ENCODE results near the gene RABGAP1. TPM values are rescaled to one million over a fixed set of nuclear protein-coding genes. Genes with fewer than 3 reads are reported as not detected.

Gene RABGAP1
- total RNA-seq, 2 experiments from 2014 or later: 16.8 to 46.6 TPM

Small RNA genes within 50 kb of the gene (small RNA-seq; reads per million reads assigned to genes)
- gene GPR21: not detected
- gene RNY1P15: not detected

Other genes starting within 250 kb of the RABGAP1 start
- not detected in 2 replicates for gene OR1L4, start 217.0 kb upstream of the RABGAP1 start, total RNA-seq (2014; rRNA removed; shearing (Covaris generic))
- not detected in 2 replicates for gene OR1L4, start 217.0 kb upstream of the RABGAP1 start, total RNA-seq (2022)
- not detected in 2 replicates for gene OR1L6, start 198.7 kb upstream of the RABGAP1 start, total RNA-seq (2014; rRNA removed; shearing (Covaris generic))
- not detected in 2 replicates for gene OR1L6, start 198.7 kb upstream of the RABGAP1 start, total RNA-seq (2022)
- not detected in 2 replicates for gene OR5C1, start 152.1 kb upstream of the RABGAP1 start, total RNA-seq (2014; rRNA removed; shearing (Covaris generic))
- gene OR5C1, start 152.1 kb upstream of the RABGAP1 start, total RNA-seq (2022): not detected in 2 replicates
- gene OR1K1, start 140.9 kb upstream of the RABGAP1 start, total RNA-seq (2014; rRNA removed; shearing (Covaris generic)): not detected in 2 replicates
- gene OR1K1, start 140.9 kb upstream of the RABGAP1 start, total RNA-seq (2022): not detected in 2 replicates
- gene PDCL, start 112.4 kb upstream of the RABGAP1 start, total RNA-seq (2014; rRNA removed; shearing (Covaris generic)): 25.1 and 26.9 TPM in 2 replicates
- 24.0 and 26.6 TPM in 2 replicates for gene PDCL, start 112.4 kb upstream of the RABGAP1 start, total RNA-seq (2022)
- gene RC3H2, start 35.7 kb upstream of the RABGAP1 start, total RNA-seq (2014; rRNA removed; shearing (Covaris generic)): 45.0 and 46.2 TPM in 2 replicates
- 73.7 and 78.7 TPM in 2 replicates for gene RC3H2, start 35.7 kb upstream of the RABGAP1 start, total RNA-seq (2022)
- 7.1 and 8.1 TPM in 2 replicates for gene ZBTB6, start 27.7 kb upstream of the RABGAP1 start, total RNA-seq (2014; rRNA removed; shearing (Covaris generic))
- 8.4 and 9.4 TPM in 2 replicates for gene ZBTB6, start 27.7 kb upstream of the RABGAP1 start, total RNA-seq (2022)
- 7.6 and 10.8 TPM in 2 replicates for gene ZBTB26, start 9.5 kb upstream of the RABGAP1 start, total RNA-seq (2014; rRNA removed; shearing (Covaris generic))
- gene ZBTB26, start 9.5 kb upstream of the RABGAP1 start, total RNA-seq (2022): 14.2 and 15.6 TPM in 2 replicates
- gene GPR21, start 92.6 kb downstream of the RABGAP1 start, total RNA-seq (2014; rRNA removed; shearing (Covaris generic)): 0.25 and 1.2 TPM in 2 replicates
- gene GPR21, start 92.6 kb downstream of the RABGAP1 start, total RNA-seq (2022): 4.1 TPM in 1 of 2 replicates, not detected in the other